Fibroblast of lung (primary cell): ENCODE measurements around the gene IL1B. TPM values are rescaled to one million over a fixed set of nuclear protein-coding genes. Genes with fewer than 3 reads are reported as not detected.

Experiments
- DNase-seq, 2 donors: peaks; one replicate each; pipeline versions ENCODE4 v3.0.0 to v3.0.0-alpha.2; 2010; ENCODE audit warnings: low read depth in 2 of 2
- H2AFZ ChIP-seq: 2 replicates; pipeline ENCODE4 v1.5.1; 2012; ENCODE audit warnings: low read length, control low read depth, inconsistent platforms
- H3K27ac ChIP-seq: 2 replicates; pipeline ENCODE4 v1.5.1; 2011; ENCODE audit warnings: low read length, control low read depth; ENCODE audit not compliant: insufficient read depth
- H3K27me3 ChIP-seq: 2 replicates; pipeline ENCODE4 v1.5.1; 2011; ENCODE audit warnings: mild to moderate bottlenecking, low read length; ENCODE audit not compliant: control insufficient read depth, insufficient read depth
- H3K36me3 ChIP-seq: 2 replicates; pipeline ENCODE4 v1.5.1; 2011; ENCODE audit warnings: low read length; ENCODE audit not compliant: control insufficient read depth, insufficient read depth
- H3K4me1 ChIP-seq: 2 replicates; pipeline ENCODE4 v1.5.1; 2011; ENCODE audit warnings: low read length; ENCODE audit not compliant: control insufficient read depth, insufficient read depth; ENCODE audit errors: extremely low read depth
- H3K4me2 ChIP-seq: 2 replicates; pipeline ENCODE4 v1.5.1; 2011; ENCODE audit warnings: low read length, control low read depth; ENCODE audit not compliant: insufficient read depth; ENCODE audit errors: extremely low read depth
- H3K4me3 ChIP-seq, 4 experiments: fragments of 200-600 bp in 1 of 4; sonication (generic) in 1 of 4; replicated peaks in 1 of 4; 2 replicates each; pipeline ENCODE4 v1.5.1; 2011 to 2016; ENCODE audit warnings: low read length in 4 of 4, low read depth in 3 of 4, mild to moderate bottlenecking in 3 of 4, control low read depth in 2 of 4, inconsistent platforms in 1 of 4, mixed read lengths in 1 of 4; ENCODE audit not compliant: insufficient read depth in 1 of 4; ENCODE audit errors: control extremely low read depth in 1 of 4
- H3K79me2 ChIP-seq: 2 replicates; pipeline ENCODE4 v1.5.1; 2012; ENCODE audit warnings: mild to moderate bottlenecking, low read length, inconsistent platforms; ENCODE audit not compliant: control insufficient read depth, insufficient read depth
- H3K9ac ChIP-seq: 2 replicates; pipeline ENCODE4 v1.5.1; 2011; ENCODE audit warnings: mild to moderate bottlenecking, low read length, control low read depth; ENCODE audit not compliant: insufficient read depth
- H3K9me3 ChIP-seq: 2 replicates; pipeline ENCODE4 v1.5.1; 2012; ENCODE audit warnings: low read depth, low read length; ENCODE audit not compliant: control insufficient read depth, insufficient read depth
- H4K20me1 ChIP-seq: 2 replicates; pipeline ENCODE4 v1.5.1; 2011; ENCODE audit warnings: low read length; ENCODE audit not compliant: control insufficient read depth, insufficient read depth; ENCODE audit errors: extremely low read depth
- EZH2 ChIP-seq: IDR thresholded peaks from 2 replicates; pipeline ENCODE4 v1.5.1; 2012; ENCODE audit warnings: low read length, control low read depth, mild to moderate bottlenecking; ENCODE audit errors: missing control alignments
- polyA plus RNA-seq, 2 donors: library from polyadenylated mRNA; depleted of rRNA in 1 of 2; stranded (reverse) in 1 of 2; unstranded in 1 of 2; fragments of >200 nt; gene quantifications; 2 replicates each; pipeline ENCODE4 v1.2.1, GENCODE V29; 2011 to 2012; ENCODE audit warnings: missing spikeins in 1 of 2
- total RNA-seq: library from RNA; depleted of rRNA; stranded (reverse); fragments of >200 nt; gene quantifications from 2 replicates; pipeline ENCODE4 v1.2.1, GENCODE V29; 2014
- TF ChIP-seq, protein P1 (sequence below), 2 donors: IDR thresholded peaks in 1 of 2; conservative IDR thresholded peaks in 1 of 2; 1 replicate in 1 of 2; 2 replicates in 1 of 2; pipeline ENCODE4 v1.5.1; 2011 to 2012; ENCODE audit warnings: low read length in 2 of 2, control low read depth in 1 of 2, inconsistent platforms in 1 of 2, low read depth in 1 of 2, mild to moderate bottlenecking in 1 of 2

IL1B gene
- total and polyA plus RNA-seq, 2 donors (not counting 1 experiment from before 2014, with no cell fraction given), result 0.23 TPM; not detected in 1

GRCh38 chr2:112846031-112846430 lies 9.5 kb upstream of the IL1B start:
- no peak overlapping the region for H2AFZ ChIP-seq
- peaks cover 3% of the 10 kb centered on the region for H3K27me3 ChIP-seq
- H3K9ac ChIP-seq, result no peak overlapping the region
- TF ChIP-seq, protein P1, sequence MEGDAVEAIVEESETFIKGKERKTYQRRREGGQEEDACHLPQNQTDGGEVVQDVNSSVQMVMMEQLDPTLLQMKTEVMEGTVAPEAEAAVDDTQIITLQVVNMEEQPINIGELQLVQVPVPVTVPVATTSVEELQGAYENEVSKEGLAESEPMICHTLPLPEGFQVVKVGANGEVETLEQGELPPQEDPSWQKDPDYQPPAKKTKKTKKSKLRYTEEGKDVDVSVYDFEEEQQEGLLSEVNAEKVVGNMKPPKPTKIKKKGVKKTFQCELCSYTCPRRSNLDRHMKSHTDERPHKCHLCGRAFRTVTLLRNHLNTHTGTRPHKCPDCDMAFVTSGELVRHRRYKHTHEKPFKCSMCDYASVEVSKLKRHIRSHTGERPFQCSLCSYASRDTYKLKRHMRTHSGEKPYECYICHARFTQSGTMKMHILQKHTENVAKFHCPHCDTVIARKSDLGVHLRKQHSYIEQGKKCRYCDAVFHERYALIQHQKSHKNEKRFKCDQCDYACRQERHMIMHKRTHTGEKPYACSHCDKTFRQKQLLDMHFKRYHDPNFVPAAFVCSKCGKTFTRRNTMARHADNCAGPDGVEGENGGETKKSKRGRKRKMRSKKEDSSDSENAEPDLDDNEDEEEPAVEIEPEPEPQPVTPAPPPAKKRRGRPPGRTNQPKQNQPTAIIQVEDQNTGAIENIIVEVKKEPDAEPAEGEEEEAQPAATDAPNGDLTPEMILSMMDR (conservative IDR thresholded peaks at IDR 0.05 in 1 of 2, IDR thresholded peaks at IDR 0.05 in 1 of 2; ENCODE audit: low read depth in 1 of 2, low read length in 2 of 2), result no peak
- no peak for TF ChIP-seq EZH2
- no peaks in the 10 kb centered on the region for H3K36me3 ChIP-seq
- H3K27ac ChIP-seq, result no peak overlapping the region
- no peaks in the 10 kb centered on the region for H3K9me3 ChIP-seq
- DNase-seq, result no peak
- no peaks in the 10 kb centered on the region for H4K20me1 ChIP-seq
- H3K4me3 ChIP-seq, result no peak overlapping the region
- H3K4me2 ChIP-seq, result no peak overlapping the region
- H3K79me2 ChIP-seq, result no peaks in the 10 kb centered on the region
- H3K4me1 ChIP-seq, result no peaks in the 10 kb centered on the region

DNA sequence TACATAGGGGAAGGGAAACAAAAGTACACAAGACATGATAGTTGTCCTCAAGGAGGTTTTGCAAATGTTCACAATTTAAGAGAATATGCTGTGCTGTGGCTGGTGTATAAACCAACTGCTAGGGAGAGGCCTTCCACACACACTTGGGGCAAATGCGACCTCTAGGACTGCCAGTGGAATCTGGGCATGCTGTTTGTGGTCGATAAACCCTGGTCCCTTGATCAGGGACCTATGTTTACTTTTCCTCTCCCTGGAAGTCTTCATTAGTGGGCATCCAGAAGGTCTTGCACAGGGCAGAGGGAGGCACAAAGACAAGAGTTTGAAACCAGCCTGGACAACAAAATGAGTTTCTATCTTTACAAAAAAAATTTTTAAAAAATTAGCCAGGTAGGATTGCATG lies 7.3 kb upstream of the IL1B start:
- peaks cover 3% of the 10 kb centered on the region for H3K27me3 ChIP-seq
- no peaks in the 10 kb centered on the region for H4K20me1 ChIP-seq
- no peaks in the 10 kb centered on the region for H3K9me3 ChIP-seq
- no peak overlapping the region for H3K4me2 ChIP-seq
- H3K36me3 ChIP-seq, result no peaks in the 10 kb centered on the region
- DNase-seq, result no peak
- H3K4me3 ChIP-seq, result no peak overlapping the region
- no peak for TF ChIP-seq EZH2
- TF ChIP-seq, protein P1 (conservative IDR thresholded peaks at IDR 0.05 in 1 of 2, IDR thresholded peaks at IDR 0.05 in 1 of 2; ENCODE audit: low read depth in 1 of 2, low read length in 2 of 2), result no peak
- H3K27ac ChIP-seq, result no peak overlapping the region
- no peak overlapping the region for H2AFZ ChIP-seq
- no peak overlapping the region for H3K9ac ChIP-seq
- no peaks in the 10 kb centered on the region for H3K4me1 ChIP-seq
- no peaks in the 10 kb centered on the region for H3K79me2 ChIP-seq

DNA sequence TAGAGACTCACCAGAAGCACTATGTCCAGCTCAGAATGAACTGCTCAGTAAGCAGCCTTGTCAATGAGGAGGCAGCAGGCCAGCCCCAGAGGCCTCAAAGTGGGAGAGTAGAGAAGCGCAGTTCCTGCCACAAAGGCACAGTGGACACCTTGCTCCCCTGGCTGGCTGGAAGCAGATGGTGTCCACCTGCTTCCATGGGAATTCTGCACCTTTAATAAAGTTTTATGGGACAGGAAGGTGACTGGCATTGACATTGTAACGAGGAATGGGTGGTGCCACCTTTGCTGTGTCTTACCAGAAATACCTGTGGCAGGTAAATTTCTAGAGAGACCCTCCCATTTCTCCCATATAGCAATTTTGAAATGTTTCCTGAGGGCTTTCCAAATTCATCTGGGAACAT lies 6.7 kb upstream of the IL1B start:
- Histone ChIP-seq H3K27me3 (peaks cover 3% of the 10 kb centered on the region), H3K27ac (no peak overlapping the region), H3K9me3 (no peaks in the 10 kb centered on the region), H3K4me2 (no peak overlapping the region), H3K36me3 (no peaks in the 10 kb centered on the region), H3K9ac (no peak overlapping the region), H4K20me1 (no peaks in the 10 kb centered on the region), H2AFZ (no peak overlapping the region), H3K79me2 (no peaks in the 10 kb centered on the region), H3K4me1 (no peaks in the 10 kb centered on the region), H3K4me3 (no peak overlapping the region)
- DNase-seq, result no peak
- no peak for TF ChIP-seq EZH2
- TF ChIP-seq, protein P1 (conservative IDR thresholded peaks at IDR 0.05 in 1 of 2, IDR thresholded peaks at IDR 0.05 in 1 of 2; ENCODE audit: low read depth in 1 of 2, low read length in 2 of 2), result no peak
